HepG2 (cell line): ENCODE measurements around the gene C16orf86. TPM values are rescaled to one million over a fixed set of nuclear protein-coding genes. Genes with fewer than 3 reads are reported as not detected.

Experiments used
- CAMTA2 ChIP-seq: sonication (generic); formaldehyde crosslinking; IDR thresholded peaks from 2 replicates; pipeline ENCODE4 v1.4.0; 2020; ENCODE audit warnings: mild to moderate bottlenecking, missing genetic modification reagents, borderline replicate concordance
- EP300 ChIP-seq, 3 experiments: sonication (generic) in 1 of 3; formaldehyde crosslinking in 1 of 3; IDR thresholded peaks; 2 replicates each; pipeline versions ENCODE4 v1.5.1 to v1.6.1; 2011 to 2020; ENCODE audit warnings: low read depth in 2 of 3, low read length in 2 of 3, borderline replicate concordance in 1 of 3, improper control_type of control experiment in 1 of 3, mild to moderate bottlenecking in 1 of 3, missing genetic modification reagents in 1 of 3, moderate library complexity in 1 of 3
- HINFP ChIP-seq: sonication (generic); formaldehyde crosslinking; IDR thresholded peaks from 2 replicates; pipeline ENCODE4 v1.4.0; 2020; ENCODE audit warnings: low read depth, mild to moderate bottlenecking, missing genetic modification reagents
- MYC ChIP-seq: sonication (generic); formaldehyde crosslinking; IDR thresholded peaks from 2 replicates; pipeline ENCODE4 v1.9.0; 2021; ENCODE audit warnings: missing genetic modification reagents, borderline replicate concordance
- TOE1 ChIP-seq: sonication (generic); formaldehyde crosslinking; IDR thresholded peaks from 2 replicates; pipeline ENCODE4 v1.4.0; 2020; ENCODE audit warnings: mild to moderate bottlenecking, missing genetic modification reagents
- ZBTB3 ChIP-seq: sonication (generic); formaldehyde crosslinking; IDR thresholded peaks from 2 replicates; pipeline ENCODE4 v1.4.0; 2020; ENCODE audit warnings: low read depth, mild to moderate bottlenecking, moderate library complexity, missing genetic modification reagents, borderline replicate concordance
- ZHX2 ChIP-seq, 2 experiments: sonication (generic) in 1 of 2; formaldehyde crosslinking in 1 of 2; IDR thresholded peaks; 2 replicates each; pipeline versions ENCODE4 v1.6.1 to v1.9.0; 2014 to 2022; ENCODE audit warnings: antibody characterized with exemption in 1 of 2, borderline replicate concordance in 1 of 2, inconsistent platforms in 1 of 2, low read depth in 1 of 2, missing genetic modification reagents in 1 of 2
- ZNF101 ChIP-seq: sonication (generic); formaldehyde crosslinking; IDR thresholded peaks from 2 replicates; pipeline ENCODE4 v1.4.0; 2020; ENCODE audit warnings: mild to moderate bottlenecking, low read depth, missing genetic modification reagents, borderline replicate concordance
- ZNF33B ChIP-seq: sonication (generic); formaldehyde crosslinking; IDR thresholded peaks from 2 replicates; pipeline ENCODE4 v1.5.1; 2020; ENCODE audit warnings: mild to moderate bottlenecking, missing genetic modification reagents
- ZNF34 ChIP-seq: sonication (generic); formaldehyde crosslinking; IDR thresholded peaks from 2 replicates; pipeline ENCODE4 v1.4.0; 2020; ENCODE audit warnings: mild to moderate bottlenecking, missing genetic modification reagents, borderline replicate concordance
- ZNF598 ChIP-seq: sonication (generic); formaldehyde crosslinking; IDR thresholded peaks from 2 replicates; pipeline ENCODE4 v1.5.1; 2020; ENCODE audit warnings: mild to moderate bottlenecking, missing genetic modification reagents, borderline replicate concordance
- polyA plus RNA-seq, 8 experiments: library from polyadenylated mRNA; depleted of rRNA in 3 of 8; stranded (reverse) in 7 of 8; unstranded in 1 of 8; fragments of >200 nt; fragmentation: Illumina TruSeq in 4 of 8; extraction: Trizol in 4 of 8; gene quantifications; 2 replicates each; pipeline versions ENCODE4 v1.2.1 to v1.2.3, GENCODE V29; 2011 to 2016; ENCODE audit warnings: low read depth in 4 of 8, missing spikeins in 1 of 8, mixed read lengths in 1 of 8; ENCODE audit not compliant: insufficient read depth in 1 of 8
- total RNA-seq, 5 experiments: library from RNA; depleted of rRNA; stranded (reverse); fragments of >200 nt; fragmentation: Illumina TruSeq; extraction: Trizol; gene quantifications; 2 replicates each; pipeline ENCODE4 v1.2.3, GENCODE V29; 2016; ENCODE audit warnings: low read depth in 1 of 5
- TF ChIP-seq, protein P1 (sequence below): IDR thresholded peaks from 2 replicates; pipeline ENCODE4 v1.6.1; 2012; ENCODE audit warnings: inconsistent platforms
- TF ChIP-seq, protein P2 (sequence below): sonication (generic); formaldehyde crosslinking; IDR thresholded peaks from 2 replicates; pipeline ENCODE4 v1.4.0; 2020; ENCODE audit warnings: mild to moderate bottlenecking, missing genetic modification reagents
- TF ChIP-seq, protein P3 (sequence below): sonication (generic); formaldehyde crosslinking; IDR thresholded peaks from 2 replicates; pipeline ENCODE4 v1.4.0; 2020; ENCODE audit warnings: low read depth, missing genetic modification reagents

Gene C16orf86
- total and polyA plus RNA-seq, 2 of the 13 experiments (the other 11 are each of a cell fraction or from before 2014, with no cell fraction given): 1.5 to 3.1 TPM

DNA sequence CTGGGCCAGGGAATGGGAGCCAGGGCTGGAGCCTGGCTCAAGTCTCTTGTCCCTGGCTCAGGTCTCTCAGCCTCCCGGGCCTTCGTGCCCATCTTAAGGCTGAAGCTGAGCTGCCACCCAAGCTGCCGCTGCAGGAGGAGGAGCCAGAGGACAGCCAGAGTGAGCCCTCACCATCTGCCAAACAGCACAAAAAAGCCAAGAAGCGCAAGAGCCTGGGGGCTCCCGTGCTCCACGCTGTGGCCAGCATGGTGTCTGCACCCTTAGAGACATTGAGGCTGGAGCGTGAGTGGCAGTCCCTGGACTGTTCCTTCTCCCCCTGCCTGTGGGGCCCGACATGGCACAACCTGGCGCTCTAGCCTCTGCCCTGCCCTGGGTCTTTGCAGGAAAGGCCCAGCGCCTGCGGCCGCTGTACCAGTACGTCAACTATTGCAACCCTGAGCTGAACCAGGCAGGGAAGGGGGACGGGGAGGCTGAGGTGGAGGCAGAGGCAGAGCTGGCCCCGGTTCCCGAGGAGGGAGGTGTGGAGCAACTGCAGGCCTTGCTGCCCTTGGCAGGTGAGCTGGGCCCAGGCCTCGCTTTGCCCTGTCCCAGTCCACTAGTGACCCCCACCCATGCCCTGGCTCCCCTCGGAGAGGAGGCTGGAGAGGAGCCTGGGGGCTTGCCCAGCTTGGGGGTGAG lies 1.3 kb downstream of the C16orf86 start (continued):
- peak; percentile 60; the same call in 1 of the 2 replicates for TF ChIP-seq HINFP (CRISPR knock-in tag)
- TF ChIP-seq EP300 (IDR thresholded peaks at IDR 0.05; ENCODE audit: low read depth in 2 of 2, low read length in 2 of 2): no peak
- TF ChIP-seq EP300 (CRISPR knock-in tag; IDR thresholded peaks at IDR 0.05; ENCODE audit: borderline replicate concordance): no peak
- peak; percentile 39; the same call in 1 of the 2 replicates for TF ChIP-seq ZNF34 (CRISPR knock-in tag)
- no peak for TF ChIP-seq ZBTB3 (CRISPR knock-in tag)
- TF ChIP-seq, protein P1, sequence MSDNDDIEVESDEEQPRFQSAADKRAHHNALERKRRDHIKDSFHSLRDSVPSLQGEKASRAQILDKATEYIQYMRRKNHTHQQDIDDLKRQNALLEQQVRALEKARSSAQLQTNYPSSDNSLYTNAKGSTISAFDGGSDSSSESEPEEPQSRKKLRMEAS: peak; percentile 70; the same call in 1 of the 2 replicates
- no peak for TF ChIP-seq ZNF33B (CRISPR knock-in tag)
- TF ChIP-seq ZNF598 (CRISPR knock-in tag): peak; percentile 83; the same call in 1 of the 2 replicates
- 0 out of 2 replicates have a peak, but pooled peaks have one; percentile 33 for TF ChIP-seq TOE1 (CRISPR knock-in tag)
- TF ChIP-seq ZNF101 (CRISPR knock-in tag): 0 out of 2 replicates have a peak, but pooled peaks have one; percentile 57
- TF ChIP-seq CAMTA2 (CRISPR knock-in tag): no peak
- TF ChIP-seq, protein P2, sequence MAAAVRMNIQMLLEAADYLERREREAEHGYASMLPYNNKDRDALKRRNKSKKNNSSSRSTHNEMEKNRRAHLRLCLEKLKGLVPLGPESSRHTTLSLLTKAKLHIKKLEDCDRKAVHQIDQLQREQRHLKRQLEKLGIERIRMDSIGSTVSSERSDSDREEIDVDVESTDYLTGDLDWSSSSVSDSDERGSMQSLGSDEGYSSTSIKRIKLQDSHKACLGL (CRISPR knock-in tag): no peak; the same call in 1 of the 2 replicates
- TF ChIP-seq, protein P3, sequence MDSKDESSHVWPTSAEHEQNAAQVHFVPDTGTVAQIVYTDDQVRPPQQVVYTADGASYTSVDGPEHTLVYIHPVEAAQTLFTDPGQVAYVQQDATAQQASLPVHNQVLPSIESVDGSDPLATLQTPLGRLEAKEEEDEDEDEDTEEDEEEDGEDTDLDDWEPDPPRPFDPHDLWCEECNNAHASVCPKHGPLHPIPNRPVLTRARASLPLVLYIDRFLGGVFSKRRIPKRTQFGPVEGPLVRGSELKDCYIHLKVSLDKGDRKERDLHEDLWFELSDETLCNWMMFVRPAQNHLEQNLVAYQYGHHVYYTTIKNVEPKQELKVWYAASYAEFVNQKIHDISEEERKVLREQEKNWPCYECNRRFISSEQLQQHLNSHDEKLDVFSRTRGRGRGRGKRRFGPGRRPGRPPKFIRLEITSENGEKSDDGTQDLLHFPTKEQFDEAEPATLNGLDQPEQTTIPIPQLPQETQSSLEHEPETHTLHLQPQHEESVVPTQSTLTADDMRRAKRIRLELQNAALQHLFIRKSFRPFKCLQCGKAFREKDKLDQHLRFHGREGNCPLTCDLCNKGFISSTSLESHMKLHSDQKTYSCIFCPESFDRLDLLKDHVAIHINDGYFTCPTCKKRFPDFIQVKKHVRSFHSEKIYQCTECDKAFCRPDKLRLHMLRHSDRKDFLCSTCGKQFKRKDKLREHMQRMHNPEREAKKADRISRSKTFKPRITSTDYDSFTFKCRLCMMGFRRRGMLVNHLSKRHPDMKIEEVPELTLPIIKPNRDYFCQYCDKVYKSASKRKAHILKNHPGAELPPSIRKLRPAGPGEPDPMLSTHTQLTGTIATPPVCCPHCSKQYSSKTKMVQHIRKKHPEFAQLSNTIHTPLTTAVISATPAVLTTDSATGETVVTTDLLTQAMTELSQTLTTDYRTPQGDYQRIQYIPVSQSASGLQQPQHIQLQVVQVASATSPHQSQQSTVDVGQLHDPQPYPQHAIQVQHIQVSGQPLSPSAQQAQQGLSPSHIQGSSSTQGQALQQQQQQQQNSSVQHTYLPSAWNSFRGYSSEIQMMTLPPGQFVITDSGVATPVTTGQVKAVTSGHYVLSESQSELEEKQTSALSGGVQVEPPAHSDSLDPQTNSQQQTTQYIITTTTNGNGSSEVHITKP: peak; percentile 95
- peak; percentile 84 for TF ChIP-seq MYC (CRISPR knock-in tag)
- TF ChIP-seq ZHX2 (IDR thresholded peaks at IDR 0.05; ENCODE audit: low read depth): no peak
- TF ChIP-seq ZHX2 (CRISPR knock-in tag; IDR thresholded peaks at IDR 0.05; ENCODE audit: borderline replicate concordance): no peak
